Dedifferentiated amniotic fluid mesenchymal stem cell (primary cell): Measurements from ENCODE around the gene NRG4.
"Not testable (repeated sequence)": the region's sequence is repeated elsewhere in the genome, so short reads cannot be mapped to it uniquely, and the experiment has no call there.

ENCODE experiments used
- DNase-seq: peaks from one replicate; pipeline ENCODE4 v3.0.0-alpha.2; 2016; ENCODE audit errors: extremely low spot score

Gene NRG4

DNA sequence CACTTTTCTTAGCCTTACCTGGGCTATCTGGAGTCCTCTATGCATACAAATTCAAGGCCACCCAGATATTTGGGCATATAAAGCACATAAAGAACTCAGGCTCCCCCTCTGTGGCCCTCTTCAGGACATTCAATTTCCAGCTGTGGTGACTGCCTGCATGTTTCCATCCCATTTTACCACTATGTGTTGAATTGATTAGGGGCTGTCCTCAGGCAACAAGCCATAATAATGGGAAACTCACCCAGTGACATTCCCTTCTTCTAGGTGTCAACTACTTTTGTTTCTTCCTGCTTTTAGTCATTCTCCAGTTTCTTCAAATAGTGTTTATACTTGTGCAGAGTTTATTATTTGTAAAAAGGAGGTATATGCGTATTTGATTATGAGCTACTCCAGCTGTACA is 18.0 kb downstream of the NRG4 start:
- no peak for DNase-seq

GRCh38 chr15:75992897-75993296 is 19.3 kb downstream of the NRG4 start:
- no peak for DNase-seq

GRCh38 chr15:75989875-75990274 is 22.3 kb downstream of the NRG4 start:
- DNase-seq, result no peak

DNA sequence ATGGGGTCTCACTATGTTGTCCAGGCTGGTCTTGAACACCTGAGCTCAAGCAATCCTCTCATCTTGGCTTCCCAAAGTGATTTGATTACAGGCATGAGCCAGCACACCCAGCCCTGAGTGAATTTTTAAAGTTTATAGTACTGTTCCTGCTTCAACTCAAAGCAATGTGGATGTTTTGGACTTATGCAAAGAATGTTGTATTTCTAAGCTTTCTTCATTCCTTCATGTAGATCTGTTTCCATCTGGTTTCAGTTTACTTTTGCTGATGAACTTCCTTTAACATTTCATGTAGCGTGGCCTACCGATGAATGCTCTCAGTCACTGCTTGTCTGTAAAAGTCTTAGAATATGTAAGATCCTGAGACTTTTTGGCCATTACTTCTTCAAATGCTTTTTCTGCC is 23.2 kb downstream of the NRG4 start:
- DNase-seq, result peak; percentile 62

- no peak for DNase-seq
These were observed 26.3 kb downstream of the NRG4 start for GRCh38 chr15:75985971-75986370.

DNA sequence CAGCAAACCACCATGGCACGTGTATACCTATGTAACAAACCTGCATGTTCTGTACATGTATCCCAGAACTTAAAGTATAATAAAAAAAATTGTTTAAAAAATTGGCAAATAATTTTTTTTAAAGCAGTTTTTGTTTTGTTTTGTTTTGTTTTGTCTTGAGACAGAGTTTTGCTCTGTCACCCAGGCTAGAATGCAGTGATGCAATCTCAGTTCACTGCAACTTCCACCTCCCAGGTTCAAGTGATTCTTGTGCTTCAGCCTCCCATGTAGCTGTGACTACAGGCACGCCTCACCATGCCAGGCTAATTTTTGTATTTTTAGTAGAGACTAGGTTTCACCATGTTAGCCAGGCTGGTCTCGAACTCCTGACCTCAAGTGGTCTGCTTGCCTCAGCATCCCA is 27.5 kb downstream of the NRG4 start:
- DNase-seq, result not testable (repeated sequence)

- no peak for DNase-seq
These were observed 29.8 kb downstream of the NRG4 start for GRCh38 chr15:75982468-75982867.

DNA sequence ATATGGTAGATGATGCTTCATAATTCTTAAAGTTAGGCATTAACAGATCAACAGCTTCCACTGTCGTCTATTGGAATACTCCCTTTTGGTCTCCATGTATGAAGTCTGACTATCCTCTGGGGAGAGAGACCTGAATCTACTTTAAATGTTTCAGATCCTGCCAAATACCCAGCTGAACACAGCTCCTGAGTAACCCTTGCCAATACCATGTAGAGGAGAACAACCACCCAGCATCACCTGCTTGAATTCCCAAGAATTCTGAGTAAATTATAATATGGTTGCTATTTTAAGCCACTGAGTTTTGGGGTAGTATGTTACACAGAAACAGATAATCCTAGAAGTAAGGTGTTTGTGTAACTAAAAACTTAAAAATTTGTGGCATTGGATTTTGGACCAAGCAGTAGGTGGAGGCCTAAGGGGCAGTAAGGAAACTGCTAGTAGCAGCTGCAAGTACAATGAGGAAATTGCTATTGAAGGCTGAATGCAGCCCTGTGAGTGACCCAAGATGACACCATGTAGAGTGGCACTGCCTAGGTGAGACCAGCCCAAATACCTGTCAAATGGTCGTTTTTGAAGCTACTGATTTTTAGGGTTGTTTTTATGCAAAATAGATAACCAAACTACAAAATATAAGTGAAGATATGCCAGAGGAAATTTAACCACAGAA is 30.9 kb downstream of the NRG4 start:
- DNase-seq, result no peak

DNA sequence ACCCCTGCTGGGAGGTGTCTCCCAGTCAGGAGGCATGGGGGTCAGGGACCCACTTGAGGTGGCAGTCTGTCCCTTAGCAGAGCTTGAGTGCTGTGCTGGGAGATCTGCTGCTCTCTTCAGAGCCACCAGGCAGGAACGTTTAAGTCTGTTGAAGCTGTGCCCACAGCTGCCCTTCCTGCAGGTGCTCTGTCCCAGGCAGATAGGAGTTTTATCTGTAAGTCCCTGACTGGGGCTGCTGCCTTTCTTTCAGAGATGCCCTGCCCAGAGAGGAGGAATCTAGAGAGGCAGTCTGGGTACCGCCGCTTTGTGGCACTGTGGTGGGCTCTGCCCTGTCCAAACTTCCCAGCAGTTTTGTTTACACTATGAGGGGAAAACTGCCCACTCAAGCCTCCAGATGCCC is 35.5 kb downstream of the NRG4 start:
- not testable (repeated sequence) for DNase-seq

- no peak for DNase-seq
These were observed 46.2 kb downstream of the NRG4 start for GRCh38 chr15:75966073-75966472.

DNA sequence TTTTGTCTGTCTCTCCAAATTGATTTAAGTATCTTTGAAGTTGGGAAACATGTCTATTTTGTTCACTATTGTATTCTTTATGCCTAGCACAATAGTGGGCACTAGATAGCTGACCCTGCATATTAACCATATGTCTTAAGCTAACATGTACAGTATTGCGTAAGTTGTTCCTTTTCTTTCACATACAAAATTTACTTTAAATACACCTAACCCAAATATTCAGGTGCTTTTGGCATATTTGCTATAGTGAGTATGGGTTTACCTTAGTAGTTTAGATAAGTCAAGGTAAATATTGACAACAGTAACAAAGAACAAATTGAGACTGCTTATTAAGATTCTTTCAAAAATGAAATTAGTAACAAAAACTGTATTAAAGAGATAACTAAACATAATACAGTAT is 50.9 kb downstream of the NRG4 start:
- no peak for DNase-seq

DNA sequence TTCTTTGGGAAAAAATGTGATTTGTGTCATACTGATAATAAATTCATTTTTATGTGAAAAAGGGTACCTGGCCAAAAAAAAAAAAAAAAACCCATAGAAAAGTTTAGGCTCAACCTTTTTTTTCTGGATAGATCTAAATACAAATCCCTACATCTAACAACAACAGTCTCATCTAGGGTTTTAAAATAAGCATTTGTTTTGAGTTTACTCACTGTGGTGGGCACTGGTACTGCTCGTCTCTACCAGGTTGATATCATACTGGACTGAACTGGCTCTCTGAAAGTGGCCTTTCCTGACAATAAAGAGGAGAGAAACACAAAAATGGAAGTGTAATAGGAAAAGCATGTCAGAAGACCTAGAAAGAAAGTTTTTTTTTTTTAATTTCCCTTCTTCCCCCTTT is 56.5 kb downstream of the NRG4 start:
- DNase-seq, result no peak

GRCh38 chr15:75952525-75952924 is 59.7 kb downstream of the NRG4 start:
- DNase-seq, result no peak

DNA sequence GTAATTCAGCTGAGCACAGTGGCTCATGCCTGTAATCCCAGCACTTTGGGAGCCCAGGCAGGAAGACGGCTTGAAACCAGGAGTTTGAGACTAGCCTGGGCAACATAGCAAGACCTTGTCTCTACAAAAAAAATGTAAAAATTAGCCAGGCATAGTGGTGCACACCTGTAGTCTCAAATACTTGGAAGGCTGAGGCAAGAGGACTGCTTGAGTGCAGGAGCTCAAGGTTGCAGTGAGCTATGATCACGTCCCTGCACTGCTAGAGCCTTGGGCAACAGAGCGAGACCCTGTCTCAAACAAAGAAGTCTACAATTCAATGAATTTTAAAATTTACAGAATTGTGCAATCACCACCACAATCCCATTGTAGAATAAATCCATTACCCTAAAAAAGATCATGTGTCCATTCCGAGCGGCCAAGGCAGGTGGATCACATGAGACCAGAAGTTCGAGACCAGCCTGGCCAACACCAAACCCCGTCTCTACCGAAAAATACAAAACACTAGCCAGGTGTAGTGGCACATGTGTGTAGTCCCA is 63.4 kb downstream of the NRG4 start:
- no peak for DNase-seq

DNA sequence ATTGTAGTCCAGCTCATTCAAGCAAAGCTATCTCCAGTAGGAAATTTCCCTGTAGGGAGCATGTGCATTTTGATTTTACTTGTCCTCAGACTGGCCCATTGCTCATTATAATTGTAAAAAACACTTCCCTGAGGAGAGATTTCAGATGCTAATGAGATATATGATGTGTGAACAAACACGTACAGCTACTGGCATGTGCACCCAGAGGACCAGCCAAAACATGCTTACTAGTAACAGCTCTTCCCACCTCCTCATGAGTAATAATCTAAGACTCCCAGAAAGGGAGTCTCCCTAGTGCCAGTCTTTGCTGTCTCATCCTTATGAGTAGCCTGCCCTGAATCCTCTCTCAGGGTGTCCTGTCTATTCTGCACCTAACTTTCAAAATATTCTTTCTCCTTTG is 65.1 kb downstream of the NRG4 start:
- no peak for DNase-seq

DNA sequence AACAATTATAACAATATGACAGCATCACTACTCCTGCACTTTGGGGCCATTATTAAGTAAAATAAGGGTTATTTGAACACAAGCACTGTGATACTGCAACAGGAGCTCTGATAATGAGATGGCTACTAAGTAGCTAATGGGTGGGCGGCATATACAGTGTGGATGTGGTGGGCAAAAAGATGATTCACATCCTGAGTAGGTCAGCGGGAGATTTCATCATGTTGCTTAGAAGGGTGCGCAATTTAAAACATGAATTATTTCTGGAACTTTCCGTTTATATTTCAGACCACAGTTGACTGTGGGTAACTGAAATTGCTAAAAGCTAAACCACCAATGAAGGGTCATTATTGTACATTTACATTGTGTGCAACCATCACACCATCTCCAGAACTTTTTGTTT is 66.3 kb downstream of the NRG4 start:
- DNase-seq, result no peak

DNA sequence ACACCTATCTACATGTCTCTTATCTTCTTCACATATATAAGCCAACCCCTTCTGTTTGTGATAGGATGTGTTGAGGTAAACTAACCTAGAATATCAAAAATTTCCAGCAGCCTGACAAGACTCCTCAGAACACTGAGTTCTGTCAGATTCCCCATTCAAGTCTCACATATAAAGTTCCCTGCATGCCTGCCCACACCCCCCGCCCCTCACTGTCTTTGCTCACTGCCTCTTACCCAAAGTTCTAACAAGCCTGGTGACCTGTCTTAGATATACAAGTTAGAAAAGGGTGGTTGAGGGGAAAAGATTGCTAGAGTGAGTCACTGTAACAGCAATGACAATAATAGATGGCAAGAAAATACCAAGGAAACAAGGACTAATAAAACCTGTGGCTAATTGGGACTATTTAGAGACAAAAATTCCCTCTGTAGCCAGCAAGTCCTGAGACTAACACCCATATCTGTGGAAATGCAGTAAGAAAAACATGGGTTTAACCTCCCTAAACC is 68.5 kb downstream of the NRG4 start:
- no peak for DNase-seq

DNA sequence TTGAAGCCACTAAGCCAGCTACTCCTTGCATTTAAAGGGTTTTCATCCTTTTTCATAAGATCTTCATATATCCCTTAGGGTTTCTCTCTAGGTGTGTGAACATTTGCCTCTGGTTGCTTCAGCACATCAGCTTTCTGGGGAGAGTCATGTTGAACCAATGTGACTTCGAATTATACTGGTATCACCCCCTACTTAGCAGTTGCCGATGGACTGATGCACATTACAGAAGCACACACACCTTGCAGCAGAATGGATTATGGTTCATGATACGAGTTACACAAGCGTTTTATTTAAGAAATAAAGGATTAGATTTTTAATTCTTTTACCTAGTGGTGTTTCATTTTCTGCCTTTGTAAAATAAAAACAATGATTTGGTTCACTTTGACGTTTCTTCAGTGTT is 69.0 kb downstream of the NRG4 start:
- DNase-seq, result no peak

DNA sequence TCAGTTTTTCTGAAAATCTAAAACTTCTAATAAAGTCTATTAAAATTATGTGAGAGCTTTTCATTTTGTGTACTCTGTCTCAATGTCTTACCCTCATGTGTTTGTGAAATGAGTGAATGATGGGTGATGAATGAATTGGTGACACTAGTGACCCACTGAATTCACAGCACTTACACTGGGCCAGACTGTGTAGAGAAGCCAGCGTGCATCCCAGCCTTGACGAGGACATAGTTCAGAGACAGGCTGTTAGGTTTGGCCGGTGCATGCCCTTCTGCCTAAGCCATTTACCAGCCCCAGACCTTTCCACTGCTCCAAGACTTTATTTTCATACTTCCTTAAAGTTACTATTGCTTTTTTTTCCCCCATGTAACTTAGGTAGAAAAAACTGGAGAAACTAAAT is 69.8 kb downstream of the NRG4 start:
- no peak for DNase-seq

- DNase-seq, result no peak
These were observed 81.4 kb downstream of the NRG4 start for GRCh38 chr15:75930866-75931265.

DNA sequence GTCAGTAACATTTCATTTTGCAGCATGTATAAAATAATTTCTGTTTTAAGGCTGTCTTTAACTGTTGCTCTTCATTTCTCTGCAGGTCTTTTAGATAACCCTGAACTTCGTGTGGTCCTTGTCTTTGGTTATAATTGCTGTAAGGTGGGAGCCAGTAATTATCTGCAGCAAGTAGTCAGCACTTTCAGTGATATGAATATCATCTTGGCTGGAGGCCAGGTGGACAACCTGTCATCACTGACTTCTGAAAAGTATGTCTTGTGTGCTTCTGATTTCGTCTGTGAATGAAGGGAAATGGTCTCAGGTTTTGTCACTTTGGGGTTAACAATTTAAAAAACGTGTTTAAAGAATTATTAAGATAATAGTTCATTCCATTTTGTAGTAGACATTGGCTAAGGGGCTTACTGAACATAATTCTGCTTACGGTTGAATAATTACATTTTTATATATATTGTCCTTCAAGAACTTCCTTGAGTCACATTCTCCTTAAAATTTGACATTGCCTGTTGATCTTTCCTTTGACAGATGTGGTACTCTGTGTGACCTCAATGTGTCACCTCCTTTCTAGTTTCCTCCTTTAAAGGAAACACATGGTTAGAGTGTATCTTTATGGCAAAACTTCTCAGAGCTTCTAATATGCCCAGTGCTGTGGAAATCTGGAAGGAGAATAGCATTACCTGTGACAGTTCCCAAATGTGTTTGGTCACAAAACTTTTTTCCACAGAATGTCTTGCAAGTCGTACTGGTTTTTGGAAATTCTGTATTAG is 82.2 kb downstream of the NRG4 start:
- DNase-seq, result no peak

- DNase-seq, result no peak
These were observed 83.3 kb downstream of the NRG4 start for GRCh38 chr15:75928680-75929608.
